Psoas muscle (tissue), 8 donors: ENCODE data around the gene VPS13D. TPM values are rescaled to one million over a fixed set of nuclear protein-coding genes. Genes with fewer than 3 reads are reported as not detected.

Experiments used
- ATAC-seq, 4 donors: fragments of 200-7000 bp; cut with Tn5 transposase; one replicate each; pipeline ENCODE4 v1.9.1; 2020; ENCODE audit warnings: moderate library complexity in 3 of 4, mild to moderate bottlenecking in 2 of 4
- DNase-seq, 2 donors: peaks; one replicate each; pipeline ENCODE4 v3.0.0-alpha.2; 2020
- H3K27ac ChIP-seq: fragments of 200-600 bp; one replicate; pipeline ENCODE4 v1.8.0; 2022
- H3K27me3 ChIP-seq, 3 donors: fragments of 200-600 bp in 1 of 3; one replicate each; pipeline versions ENCODE4 v1.6.1 to v1.8.0; 2013 to 2022; ENCODE audit warnings: low read length in 2 of 3, mild to moderate bottlenecking in 2 of 3, moderate library complexity in 1 of 3; ENCODE audit not compliant: insufficient read depth in 3 of 3
- H3K36me3 ChIP-seq, 2 donors: fragments of 200-600 bp in 1 of 2; one replicate each; pipeline versions ENCODE4 v1.6.1 to v1.8.0; 2013 to 2022; ENCODE audit warnings: low read depth in 1 of 2, mild to moderate bottlenecking in 1 of 2, moderate library complexity in 1 of 2; ENCODE audit not compliant: insufficient read depth in 1 of 2
- H3K4me1 ChIP-seq: fragments of 200-600 bp; one replicate; pipeline ENCODE4 v1.8.0; 2022
- H3K4me3 ChIP-seq: fragments of 200-600 bp; one replicate; pipeline ENCODE4 v1.8.0; 2022; ENCODE audit warnings: mild to moderate bottlenecking
- H3K9me3 ChIP-seq: fragments of 200-600 bp; one replicate; pipeline ENCODE4 v1.8.0; 2022
- WGBS, 3 donors: extraction: QIAGEN DNeasy Blood & Tissue Kit; methylation state at CpG; one replicate each; pipeline versions ENCODE4 v1.1.6 to v1.1.7; 2013; 5-methylcytosine and 5-hydroxymethylcytosine counted together
- intact Hi-C, 2 donors: fragments of 100-400 bp; cut with DNase I; formaldehyde crosslinking; loops; one replicate each; pipeline versions ENCODE4 v1.11.0 to v1.14.2; 2022
- polyA plus RNA-seq, 3 donors: library from polyadenylated mRNA; stranded (reverse); fragments of 200-250 nt; gene quantifications; one replicate each; pipeline ENCODE4 v1.2.3, GENCODE V29; 2013
- total RNA-seq, 4 donors: library from RNA; stranded (reverse); fragmentation: NEBNext Ultra II Directional in 2 of 4; extraction: Animal tissue kit (Norgen Biotek cat#: 25700) in 2 of 4; gene quantifications; one replicate each; pipeline versions ENCODE4 v1.2.1 to v1.2.4, GENCODE V29; 2021 to 2023
- TF ChIP-seq, protein P1 (sequence below): fragments of 200-600 bp; IDR thresholded peaks from one replicate; pipeline ENCODE4 v1.8.0; 2022; ENCODE audit warnings: antibody characterized with exemption
- donor health status: healthy with polysubstance abuse.
- donor health status: DM: no; HTN: no; CAD: no; lungs with moderate emphysema.
- donor health status: Bipolar disorder and iron deficiency.
- donor health status: healthy.
- donor health status: DM: yes; HTN: yes; CAD: no.
- donor health status: DM: no; HTN: no; CAD: no.
- donor health status: DM: no; HTN: no; CAD: no.
- donor health status: DM: yes; HTN: yes; CAD: no.

Gene VPS13D
- total and polyA plus RNA-seq, 7 donors = 19.9 to 69.1 (median 45.3) TPM

- H3K4me3 ChIP-seq = no peak overlapping the region
- H3K36me3 ChIP-seq = peaks cover 8 to 91% of the 10 kb centered on the region in 2 donors
- peaks cover 4% of the 10 kb centered on the region for H3K4me1 ChIP-seq
- TF ChIP-seq, protein P1, sequence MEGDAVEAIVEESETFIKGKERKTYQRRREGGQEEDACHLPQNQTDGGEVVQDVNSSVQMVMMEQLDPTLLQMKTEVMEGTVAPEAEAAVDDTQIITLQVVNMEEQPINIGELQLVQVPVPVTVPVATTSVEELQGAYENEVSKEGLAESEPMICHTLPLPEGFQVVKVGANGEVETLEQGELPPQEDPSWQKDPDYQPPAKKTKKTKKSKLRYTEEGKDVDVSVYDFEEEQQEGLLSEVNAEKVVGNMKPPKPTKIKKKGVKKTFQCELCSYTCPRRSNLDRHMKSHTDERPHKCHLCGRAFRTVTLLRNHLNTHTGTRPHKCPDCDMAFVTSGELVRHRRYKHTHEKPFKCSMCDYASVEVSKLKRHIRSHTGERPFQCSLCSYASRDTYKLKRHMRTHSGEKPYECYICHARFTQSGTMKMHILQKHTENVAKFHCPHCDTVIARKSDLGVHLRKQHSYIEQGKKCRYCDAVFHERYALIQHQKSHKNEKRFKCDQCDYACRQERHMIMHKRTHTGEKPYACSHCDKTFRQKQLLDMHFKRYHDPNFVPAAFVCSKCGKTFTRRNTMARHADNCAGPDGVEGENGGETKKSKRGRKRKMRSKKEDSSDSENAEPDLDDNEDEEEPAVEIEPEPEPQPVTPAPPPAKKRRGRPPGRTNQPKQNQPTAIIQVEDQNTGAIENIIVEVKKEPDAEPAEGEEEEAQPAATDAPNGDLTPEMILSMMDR = no peak
- H3K27me3 ChIP-seq = no peaks in the 10 kb centered on the region
- H3K27ac ChIP-seq = peak overlapping the region; percentile 6
- 77 to 88% (median 80%) methylated on average over 1 of the region's 1 CpG for whole genome bisulfite sequencing, 3 donors
- intact Hi-C loops = no loop called here
- H3K9me3 ChIP-seq = no peaks in the 10 kb centered on the region
- no peak for DNase-seq
- peak in 3 of 4 donors; percentile 53 to 70 (median 63) for ATAC-seq
Observed at GRCh38 chr1:12296623-12297022, 66.8 kb downstream of the VPS13D start.

GRCh38 chr1:12300706-12301105, 70.9 kb downstream of the VPS13D start:
- DNase-seq (no peak), ATAC-seq (no peak)
- no peaks in the 10 kb centered on the region for H3K27me3 ChIP-seq
- H3K9me3 ChIP-seq = no peaks in the 10 kb centered on the region
- TF ChIP-seq, protein P1 = no peak
- no peak overlapping the region for H3K4me3 ChIP-seq
- H3K27ac ChIP-seq = no peak overlapping the region
- intact Hi-C loops = no loop called here
- H3K36me3 ChIP-seq = peaks cover 5 to 93% of the 10 kb centered on the region in 2 donors
- 86 to 93% (median 86%) methylated on average over 4 of the region's 4 CpGs for WGBS, 3 donors
- H3K4me1 ChIP-seq = peaks cover 4% of the 10 kb centered on the region

DNA sequence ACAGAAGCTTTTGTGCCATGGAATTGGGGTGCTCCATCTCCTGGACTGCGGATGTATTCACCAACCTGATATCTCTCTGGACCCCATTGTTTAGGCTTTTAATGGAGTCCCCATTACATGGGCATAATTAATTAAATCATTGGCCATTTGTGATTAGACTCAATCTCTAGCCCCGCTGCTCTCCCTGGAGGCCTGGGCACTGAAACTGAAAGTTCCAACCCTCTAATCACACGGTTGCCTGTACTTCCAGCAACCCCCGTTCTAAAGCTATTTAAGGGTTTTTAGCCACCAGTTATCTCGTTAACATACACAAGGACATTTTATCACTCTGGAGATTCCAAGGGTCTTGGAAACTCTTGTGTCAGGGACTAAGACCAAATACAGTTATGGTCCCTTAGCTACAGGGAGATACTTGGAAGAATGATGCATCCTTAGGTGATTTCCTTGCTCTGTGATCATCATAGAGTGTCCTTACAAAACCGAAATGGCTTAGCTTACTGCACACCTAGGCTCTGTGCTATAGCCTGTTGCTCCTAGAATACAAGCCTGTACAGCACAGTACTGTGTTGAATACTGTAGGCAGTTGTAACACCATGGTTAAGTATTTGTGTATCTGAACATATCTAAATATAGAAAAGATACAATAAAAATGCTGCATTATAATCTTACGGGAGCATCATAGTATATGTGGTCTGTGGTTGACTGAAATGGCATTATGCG, 71.8 kb downstream of the VPS13D start:
- TF ChIP-seq, protein P1 = no peak
- Histone ChIP-seq H3K27ac (no peak overlapping the region), H3K27me3 (no peaks in the 10 kb centered on the region), H3K36me3 (peaks cover 5 to 93% of the 10 kb centered on the region in 2 donors), H3K9me3 (no peaks in the 10 kb centered on the region), H3K4me1 (no peaks in the 10 kb centered on the region), H3K4me3 (no peak overlapping the region)
- DNase-seq = no peak
- 88 to 92% (median 90%) methylated on average over 8 of the region's 8 CpGs for WGBS, 3 donors
- intact Hi-C loops = no loop called here
- no peak for ATAC-seq

GRCh38 chr1:12302798-12303447, 73.1 kb downstream of the VPS13D start:
- no peaks in the 10 kb centered on the region for H3K9me3 ChIP-seq
- H3K27me3 ChIP-seq = no peaks in the 10 kb centered on the region
- 62 to 88% (median 83%) methylated on average over 2 of the region's 2 CpGs for WGBS, 3 donors
- no peak overlapping the region for H3K27ac ChIP-seq
- ATAC-seq = no peak
- DNase-seq = no peak
- TF ChIP-seq, protein P1 = no peak
- H3K4me1 ChIP-seq = no peaks in the 10 kb centered on the region
- no peak overlapping the region for H3K4me3 ChIP-seq
- intact Hi-C loops = no loop called here
- H3K36me3 ChIP-seq = peaks cover 5 to 95% of the 10 kb centered on the region in 2 donors
